ENCODE measurements around the gene FA2H.

DNA sequence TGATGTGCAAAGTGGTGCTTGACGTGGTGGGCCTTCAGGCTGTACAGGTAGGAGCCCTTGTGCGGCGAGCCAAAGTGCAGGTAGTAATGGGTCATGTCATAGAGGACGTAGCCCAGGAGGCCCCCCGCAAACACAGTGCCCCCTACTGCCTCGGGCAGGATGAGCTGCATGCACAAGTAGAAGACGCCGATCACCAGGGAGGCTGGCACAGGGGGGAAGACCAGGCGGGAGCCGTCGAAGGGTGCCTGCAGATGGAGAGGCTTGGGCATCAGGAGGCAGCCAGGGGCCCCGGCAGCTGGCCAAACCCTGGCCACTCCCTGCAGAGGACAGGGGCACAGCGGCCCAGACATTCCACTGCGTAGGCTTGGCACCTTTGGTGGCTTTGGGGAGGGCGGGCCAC, 58.3 kb downstream of the FA2H start:
- TF ChIP-seq, protein P1, sequence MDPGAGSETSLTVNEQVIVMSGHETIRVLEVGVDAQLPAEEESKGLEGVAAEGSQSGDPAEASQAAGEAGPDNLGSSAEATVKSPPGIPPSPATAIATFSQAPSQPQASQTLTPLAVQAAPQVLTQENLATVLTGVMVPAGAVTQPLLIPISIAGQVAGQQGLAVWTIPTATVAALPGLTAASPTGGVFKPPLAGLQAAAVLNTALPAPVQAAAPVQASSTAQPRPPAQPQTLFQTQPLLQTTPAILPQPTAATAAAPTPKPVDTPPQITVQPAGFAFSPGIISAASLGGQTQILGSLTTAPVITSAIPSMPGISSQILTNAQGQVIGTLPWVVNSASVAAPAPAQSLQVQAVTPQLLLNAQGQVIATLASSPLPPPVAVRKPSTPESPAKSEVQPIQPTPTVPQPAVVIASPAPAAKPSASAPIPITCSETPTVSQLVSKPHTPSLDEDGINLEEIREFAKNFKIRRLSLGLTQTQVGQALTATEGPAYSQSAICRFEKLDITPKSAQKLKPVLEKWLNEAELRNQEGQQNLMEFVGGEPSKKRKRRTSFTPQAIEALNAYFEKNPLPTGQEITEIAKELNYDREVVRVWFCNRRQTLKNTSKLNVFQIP (CRISPR knock-in tag; IDR thresholded peaks at IDR 0.05; ENCODE audit: borderline replicate concordance, low read depth) = no peak
- TF ChIP-seq RARB (CRISPR knock-in tag; IDR thresholded peaks at IDR 0.05) = no peak
- TF ChIP-seq OSR1 (CRISPR knock-in tag; IDR thresholded peaks at IDR 0.05) = no peak
- no peak for TF ChIP-seq GLIS3 (CRISPR knock-in tag; IDR thresholded peaks at IDR 0.05)
- TF ChIP-seq ESRRG (CRISPR knock-in tag; IDR thresholded peaks at IDR 0.05) = no peak
- TF ChIP-seq PATZ1 (CRISPR knock-in tag; IDR thresholded peaks at IDR 0.05; ENCODE audit: borderline replicate concordance) = no peak
- TF ChIP-seq ARNTL (CRISPR knock-in tag; IDR thresholded peaks at IDR 0.05; ENCODE audit: borderline replicate concordance, low read depth) = no peak
- no peak for TF ChIP-seq ZC3H10 (CRISPR knock-in tag; IDR thresholded peaks at IDR 0.05)
- no peak for TF ChIP-seq TOX (CRISPR knock-in tag; IDR thresholded peaks at IDR 0.05; ENCODE audit: borderline replicate concordance)
- TF ChIP-seq CSRNP3 (CRISPR knock-in tag; IDR thresholded peaks at IDR 0.05) = no peak
- no peak for TF ChIP-seq ZFP3 (CRISPR knock-in tag; IDR thresholded peaks at IDR 0.05)
- no peak for TF ChIP-seq TCF4 (CRISPR knock-in tag; IDR thresholded peaks at IDR 0.05; ENCODE audit: borderline replicate concordance)
- TF ChIP-seq BACH2 (CRISPR knock-in tag; IDR thresholded peaks at IDR 0.05; ENCODE audit: borderline replicate concordance) = no peak

Data from SK-N-SH treated with all-trans-retinoic acid at 6 μM for 48 hours (cell line).